Stimulated activated CD8-positive, alpha-beta memory T cell treated with anti-CD3 and anti-CD28 coated beads, Interleukin-2, amount 100 ng/mL, for 48 hours (primary cell): ENCODE results near the gene KRTAP5-6.

ENCODE experiments used
- DNase-seq, 2 donors: peaks; one replicate each; pipeline ENCODE4 v3.0.0-alpha.2; 2020; ENCODE audit warnings: low read depth in 2 of 2

The KRTAP5-6 gene, protein sequence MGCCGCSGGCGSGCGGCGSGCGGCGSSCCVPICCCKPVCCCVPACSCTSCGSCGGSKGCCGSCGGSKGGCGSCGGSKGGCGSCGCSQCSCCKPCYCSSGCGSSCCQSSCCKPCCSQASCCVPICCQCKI

DNA sequence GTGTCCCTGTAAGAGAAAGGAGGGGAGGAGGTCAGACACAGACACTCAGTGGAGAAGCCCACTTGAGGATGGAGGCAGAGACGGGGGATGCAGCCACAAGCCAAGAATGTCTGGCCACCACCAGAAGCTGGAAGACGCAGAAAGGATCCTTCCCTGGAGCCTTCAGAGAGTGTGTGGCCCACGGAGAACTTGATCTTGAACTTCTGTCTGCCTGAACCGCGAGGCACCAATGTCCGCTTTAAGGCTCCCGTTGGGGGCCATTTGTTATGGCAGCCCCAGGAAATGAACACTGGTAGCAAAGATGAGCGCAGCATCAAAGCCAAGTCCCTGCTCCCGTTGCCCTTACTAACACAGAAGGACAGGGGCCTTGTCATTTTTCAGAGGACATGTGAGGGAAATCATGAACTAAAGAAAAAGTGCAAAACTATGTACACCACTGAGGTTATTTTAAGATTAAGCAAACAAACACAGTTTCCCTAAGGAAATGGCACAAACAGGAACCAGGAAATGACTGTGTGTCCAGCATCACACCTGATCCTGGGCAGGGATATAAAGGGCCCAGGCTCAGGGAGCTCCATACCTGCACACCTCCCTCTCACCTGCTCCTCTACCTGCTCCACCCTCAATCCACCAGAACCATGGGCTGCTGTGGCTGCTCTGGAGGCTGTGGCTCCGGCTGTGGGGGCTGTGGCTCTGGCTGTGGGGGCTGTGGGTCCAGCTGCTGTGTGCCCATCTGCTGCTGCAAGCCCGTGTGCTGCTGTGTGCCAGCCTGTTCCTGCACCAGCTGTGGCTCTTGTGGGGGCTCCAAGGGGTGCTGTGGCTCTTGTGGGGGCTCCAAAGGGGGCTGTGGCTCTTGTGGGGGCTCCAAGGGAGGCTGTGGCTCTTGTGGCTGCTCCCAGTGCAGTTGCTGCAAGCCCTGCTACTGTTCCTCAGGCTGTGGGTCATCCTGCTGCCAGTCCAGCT lies at the start of gene KRTAP5-6:
Gene KRTAP5-6, plus strand, starts transcription at position 588 of the 963 bp plus-strand sequence. Its CDS starts 51 bp downstream, at position 639.
- no peak for DNase-seq

DNA sequence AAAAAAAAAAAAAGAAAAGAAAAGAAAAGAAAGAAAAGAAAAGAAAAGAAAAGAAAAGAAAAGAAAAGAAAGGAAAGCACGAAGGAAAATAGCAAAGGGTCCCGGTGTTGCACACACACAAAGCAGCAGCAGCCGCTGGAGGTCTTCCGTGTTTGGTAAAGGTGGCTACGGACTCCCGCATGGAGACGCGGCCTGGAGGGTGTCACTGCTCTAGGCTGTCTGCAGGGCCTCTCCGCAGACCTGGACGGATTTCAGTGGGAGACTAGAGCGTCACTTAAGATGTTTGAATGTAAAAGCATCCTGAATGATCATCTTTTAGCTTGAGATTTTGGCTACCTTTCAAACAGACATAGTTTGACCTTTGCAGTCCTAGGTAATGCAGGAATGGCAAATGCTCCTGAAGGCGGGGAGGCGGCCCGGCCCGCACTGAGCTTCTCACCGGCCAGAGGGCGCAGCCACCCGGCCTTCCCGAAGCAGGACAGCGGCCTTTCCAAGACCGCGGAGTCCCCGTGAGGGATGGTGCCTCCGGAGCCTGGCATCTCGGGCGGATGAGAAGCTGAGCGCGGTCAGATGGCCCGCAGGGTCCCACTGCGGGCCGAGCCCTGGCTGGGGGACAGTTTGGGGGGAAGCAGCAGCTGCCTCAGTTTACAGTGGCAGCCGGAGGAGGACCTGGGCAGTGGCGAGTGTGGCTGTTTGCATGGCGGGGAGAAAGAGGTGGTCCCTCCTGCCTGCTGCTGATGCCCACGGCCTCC lies 48.9 kb upstream of the KRTAP5-6 start:
- DNase-seq, result no peak

DNA sequence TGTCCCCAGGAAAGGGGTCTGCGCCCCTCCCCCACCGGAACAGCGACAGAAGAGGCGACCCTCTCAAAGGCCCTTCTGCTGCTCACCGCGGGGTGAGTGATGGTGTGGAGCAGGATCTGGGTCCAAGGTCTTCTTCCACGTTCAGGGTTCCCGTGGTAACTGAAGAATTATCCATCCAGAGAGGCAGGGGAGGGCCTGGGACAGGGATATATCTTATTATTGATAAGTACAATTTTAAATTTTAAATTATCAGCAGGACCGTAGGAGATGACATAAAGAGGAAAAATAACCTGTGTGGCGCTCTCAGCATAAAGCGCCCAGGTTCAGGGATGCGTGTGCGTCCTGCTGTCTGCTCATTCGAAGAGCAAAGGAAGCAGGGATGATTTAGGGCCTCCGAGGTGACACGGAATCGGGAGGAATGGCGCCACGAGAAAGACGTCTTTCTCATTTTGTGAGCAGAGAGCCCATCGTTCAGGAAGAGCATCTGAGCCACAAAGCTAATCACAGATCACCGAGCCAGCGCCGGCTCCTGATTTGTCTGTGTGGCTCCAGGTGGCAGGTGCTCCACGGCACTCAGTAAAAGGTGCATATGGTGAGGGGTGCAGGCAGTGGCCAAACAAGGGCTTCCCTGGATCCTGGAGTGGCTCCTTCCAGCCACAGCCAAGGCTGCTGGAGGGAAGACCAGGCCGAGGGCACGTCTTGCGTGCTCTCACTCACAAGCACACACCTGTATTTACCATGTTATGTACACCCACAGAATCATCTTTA lies 48.2 kb upstream of the KRTAP5-6 start:
- no peak for DNase-seq

DNA sequence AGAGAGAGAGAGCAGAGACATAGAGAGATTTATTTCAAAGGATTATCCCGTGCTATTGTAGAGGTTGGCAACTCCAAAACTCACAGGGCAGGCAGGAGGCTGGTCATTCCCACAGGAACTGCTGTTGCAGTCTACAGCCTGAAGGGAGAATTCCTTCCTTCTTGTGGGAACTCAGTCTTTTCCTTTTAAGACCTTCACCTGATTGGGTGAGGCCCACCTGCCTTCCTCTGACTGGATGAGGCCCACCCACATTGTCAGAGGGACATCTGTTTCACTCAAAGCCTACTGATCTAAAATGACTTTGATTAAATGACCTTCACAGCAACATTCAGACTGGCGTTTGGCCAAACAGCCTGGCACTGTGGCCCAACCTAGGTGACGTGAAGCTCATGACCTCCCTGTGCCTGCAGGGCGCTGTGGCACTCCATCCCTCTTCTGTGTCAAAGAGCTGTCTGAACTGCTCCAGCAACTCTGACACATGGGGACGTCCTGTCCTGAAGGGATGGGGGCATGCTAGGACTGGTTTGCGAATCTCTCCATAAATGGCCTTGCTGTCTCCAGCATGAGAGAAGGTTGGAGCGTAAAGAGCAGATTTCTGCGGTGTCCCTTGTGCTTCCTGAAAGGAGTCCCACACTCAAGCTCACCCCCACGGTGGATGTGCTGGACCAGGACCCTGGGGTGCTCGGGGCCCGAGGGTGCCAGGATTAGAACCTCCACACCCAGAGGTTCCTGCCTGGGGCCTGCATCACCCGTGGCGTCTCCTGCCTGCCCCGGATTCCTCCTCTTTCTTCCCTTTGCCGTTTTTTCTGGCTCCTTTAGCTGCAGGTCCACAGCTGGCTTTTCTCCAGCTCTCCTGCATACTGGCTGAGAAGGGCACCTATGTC lies 46.7 kb upstream of the KRTAP5-6 start:
- no peak for DNase-seq

DNA sequence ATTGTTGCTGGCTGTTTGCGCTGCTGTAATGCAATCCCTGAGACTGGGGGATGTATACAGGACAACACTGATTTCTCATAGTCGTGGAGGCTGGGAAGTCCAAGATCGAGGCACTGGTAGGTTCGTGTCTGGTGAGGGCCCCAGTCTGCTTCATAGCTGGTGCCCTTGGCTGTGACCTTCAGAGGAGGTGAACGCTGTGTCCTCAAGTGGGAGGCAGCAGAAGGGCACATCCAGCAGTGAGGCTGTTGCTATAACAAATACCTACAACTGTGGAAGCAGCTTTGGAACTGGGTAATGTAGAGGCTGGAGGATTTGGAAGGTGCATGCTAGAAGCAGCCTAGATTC lies 46.1 kb upstream of the KRTAP5-6 start:
- no peak for DNase-seq

DNA sequence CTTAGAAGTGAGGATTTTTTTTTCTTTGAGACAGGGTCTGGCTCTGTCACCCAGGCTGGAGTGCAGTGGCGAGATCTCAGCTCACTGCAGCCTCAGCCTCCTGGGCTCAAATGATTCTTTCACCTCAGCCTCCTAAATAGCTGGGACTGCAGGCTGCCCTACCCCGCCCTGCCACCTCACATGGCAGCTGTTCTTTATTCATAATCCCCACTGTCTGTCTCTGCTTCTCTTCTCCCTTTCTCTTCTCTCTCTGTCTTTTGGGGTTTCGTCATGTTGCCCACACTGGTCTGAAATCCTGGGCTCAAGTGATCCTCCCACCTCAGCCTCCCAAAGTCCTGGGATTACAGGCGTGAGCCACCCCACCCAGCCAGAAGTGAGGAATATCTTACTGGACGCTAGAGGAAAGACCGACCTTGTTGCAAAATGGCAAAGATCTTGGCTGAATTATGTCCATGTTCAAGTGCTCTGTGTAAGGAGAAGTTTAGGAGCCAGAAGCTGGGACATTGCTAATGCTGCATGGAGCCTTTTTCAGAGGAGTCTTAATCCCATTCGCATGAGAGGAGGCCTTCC lies 45.5 kb upstream of the KRTAP5-6 start:
- DNase-seq, result no peak

DNA sequence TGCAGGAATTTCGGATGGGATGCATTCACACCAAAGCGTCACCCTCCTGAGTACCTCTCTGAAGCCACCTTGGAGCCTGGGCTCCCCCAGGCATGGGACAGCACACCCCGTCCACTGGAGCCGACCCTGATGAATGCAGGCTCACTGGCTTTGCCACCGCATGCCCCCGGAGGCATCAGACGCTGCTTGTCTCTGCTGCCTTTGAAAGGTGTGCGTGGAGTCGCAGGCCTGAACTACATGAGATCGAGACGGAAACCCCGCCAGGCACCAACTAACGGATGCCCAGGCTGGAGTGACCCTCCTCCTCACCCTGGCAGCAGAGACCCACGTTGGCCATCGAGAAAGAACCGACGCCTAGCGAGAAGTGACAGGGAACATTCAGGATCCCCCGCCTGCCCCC lies 45.0 kb upstream of the KRTAP5-6 start:
- no peak for DNase-seq

DNA sequence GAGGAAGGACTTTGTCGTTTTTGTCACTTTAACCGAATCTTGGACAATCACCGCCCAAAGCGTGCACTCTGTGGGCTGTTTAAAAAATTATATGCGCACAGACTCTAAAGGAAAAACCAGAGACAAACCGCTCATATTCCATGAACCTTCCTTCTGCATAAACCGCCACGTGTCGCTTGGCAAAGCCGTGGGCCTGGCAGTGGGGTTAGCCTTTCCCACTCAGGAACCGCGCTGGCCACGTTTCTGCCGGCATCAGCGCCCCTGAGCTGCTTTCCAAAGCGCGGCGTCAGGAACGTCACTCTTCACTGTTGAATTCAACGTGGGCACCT lies 44.6 kb upstream of the KRTAP5-6 start:
- no peak for DNase-seq

DNA sequence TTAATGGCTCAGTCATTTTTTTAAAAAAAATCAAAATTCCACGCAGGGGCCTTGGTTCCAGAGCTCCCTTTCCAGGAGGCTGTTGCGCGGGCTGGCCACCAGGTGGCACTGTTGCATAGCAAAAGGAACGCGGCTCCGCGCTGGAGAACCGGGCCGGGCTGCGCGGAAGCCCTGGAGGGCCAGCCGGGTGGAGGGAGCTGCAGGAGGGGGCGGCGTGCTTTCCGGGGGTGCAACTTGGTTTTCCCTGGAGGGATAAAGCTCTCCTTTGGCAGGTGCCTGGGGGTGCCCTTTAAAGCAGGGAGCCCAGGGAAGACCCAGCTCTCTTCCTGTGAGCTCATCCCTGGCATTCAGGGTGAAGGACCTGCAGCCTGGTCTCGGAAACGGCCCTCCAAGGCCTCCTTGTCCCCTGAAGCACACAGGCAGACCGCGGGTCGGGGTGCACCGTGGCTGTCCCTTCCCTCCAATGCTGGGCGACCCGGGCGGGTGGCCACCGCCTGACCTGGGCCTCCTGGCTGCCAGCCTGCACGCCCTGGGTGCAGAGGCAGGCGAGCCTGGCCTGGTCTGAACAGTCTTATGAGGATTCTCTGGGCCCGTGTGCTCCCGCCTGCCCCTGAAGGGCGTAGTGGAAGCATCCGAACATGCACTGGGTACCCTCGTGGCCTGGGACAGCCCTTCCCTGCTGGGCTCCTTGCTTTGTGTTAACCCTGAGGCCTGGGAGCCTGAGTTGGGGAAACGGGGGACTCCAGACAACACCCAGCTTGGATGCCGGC lies 44.0 kb upstream of the KRTAP5-6 start:
- DNase-seq, result peak; percentile 51 to 69

DNA sequence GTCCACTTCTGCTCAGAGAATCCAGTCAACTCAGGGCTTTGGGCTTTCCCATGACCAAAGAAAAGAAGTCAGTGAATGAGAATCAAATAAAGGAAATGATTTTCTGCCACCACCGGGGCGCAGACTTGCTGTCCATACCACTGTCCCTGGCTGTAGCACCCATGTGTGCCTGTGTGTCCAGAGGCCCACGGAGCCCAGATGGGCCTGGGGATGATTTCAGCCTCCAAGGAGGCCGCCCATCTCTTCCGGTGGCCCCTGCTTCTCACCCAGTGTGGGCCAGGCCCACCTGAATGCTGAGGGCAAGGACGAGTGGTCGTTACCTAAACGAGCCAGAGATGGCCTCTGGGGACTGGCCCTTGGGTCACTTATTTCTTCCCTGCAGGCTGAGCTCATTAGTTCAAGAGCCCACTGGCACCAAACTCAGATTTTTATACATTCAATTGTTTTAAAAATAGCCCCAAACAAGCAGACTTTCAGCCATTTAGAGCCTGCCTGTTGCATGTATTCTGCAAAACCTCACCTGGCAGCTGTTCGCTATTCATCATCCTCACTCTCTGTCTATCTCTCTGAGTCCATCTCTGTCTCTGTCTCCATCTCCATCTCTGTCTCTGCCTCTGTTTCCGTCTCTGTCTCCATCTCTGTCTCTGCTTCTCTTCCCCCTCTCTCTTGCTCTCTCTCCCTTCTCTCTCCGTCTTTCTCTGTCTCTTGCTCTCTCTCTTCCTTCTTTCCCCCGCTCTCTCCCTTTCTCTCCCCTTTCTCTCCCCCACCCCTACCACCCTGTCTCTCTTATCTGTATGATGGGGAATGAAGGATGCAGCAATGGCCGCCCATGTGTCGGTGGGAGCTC lies 43.2 kb upstream of the KRTAP5-6 start:
- DNase-seq, result no peak

DNA sequence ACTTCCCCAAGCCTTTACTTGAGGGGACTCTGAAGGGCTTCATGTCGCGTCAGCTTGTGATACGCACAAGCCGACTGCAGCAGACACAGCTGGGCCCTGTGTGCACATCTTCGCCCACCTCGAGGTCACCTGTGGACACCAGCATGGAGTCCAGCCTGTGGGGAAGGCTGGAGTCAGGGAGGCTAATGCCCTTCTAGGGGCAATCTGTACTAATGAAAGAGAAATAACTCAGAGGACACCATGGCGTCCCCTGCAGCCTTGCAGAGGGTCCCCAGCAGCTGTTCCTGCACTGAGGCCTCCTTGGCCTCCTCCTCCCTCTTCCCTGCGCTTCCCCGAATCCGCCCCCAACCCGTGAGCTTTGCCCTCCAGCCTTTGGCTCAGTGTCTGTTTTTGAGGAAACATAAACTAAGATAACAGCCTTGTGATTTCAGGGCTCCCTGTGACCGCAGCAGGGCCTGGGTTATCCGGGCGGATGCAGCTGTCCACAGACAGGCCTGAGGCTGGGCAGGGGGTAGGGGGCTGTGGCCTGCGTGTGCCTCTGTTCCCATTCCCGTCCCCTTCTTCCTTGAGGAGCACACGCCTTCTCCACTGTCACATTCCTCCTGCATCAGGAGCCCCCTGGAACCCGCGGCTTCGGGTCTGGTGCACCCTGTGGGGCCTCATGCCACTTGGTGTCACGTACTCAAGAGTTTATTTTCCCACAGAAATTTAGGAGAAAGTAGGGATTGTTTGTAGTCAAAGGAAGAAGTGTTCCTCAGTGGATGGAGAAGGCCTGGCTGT lies 42.4 kb upstream of the KRTAP5-6 start:
- no peak for DNase-seq

DNA sequence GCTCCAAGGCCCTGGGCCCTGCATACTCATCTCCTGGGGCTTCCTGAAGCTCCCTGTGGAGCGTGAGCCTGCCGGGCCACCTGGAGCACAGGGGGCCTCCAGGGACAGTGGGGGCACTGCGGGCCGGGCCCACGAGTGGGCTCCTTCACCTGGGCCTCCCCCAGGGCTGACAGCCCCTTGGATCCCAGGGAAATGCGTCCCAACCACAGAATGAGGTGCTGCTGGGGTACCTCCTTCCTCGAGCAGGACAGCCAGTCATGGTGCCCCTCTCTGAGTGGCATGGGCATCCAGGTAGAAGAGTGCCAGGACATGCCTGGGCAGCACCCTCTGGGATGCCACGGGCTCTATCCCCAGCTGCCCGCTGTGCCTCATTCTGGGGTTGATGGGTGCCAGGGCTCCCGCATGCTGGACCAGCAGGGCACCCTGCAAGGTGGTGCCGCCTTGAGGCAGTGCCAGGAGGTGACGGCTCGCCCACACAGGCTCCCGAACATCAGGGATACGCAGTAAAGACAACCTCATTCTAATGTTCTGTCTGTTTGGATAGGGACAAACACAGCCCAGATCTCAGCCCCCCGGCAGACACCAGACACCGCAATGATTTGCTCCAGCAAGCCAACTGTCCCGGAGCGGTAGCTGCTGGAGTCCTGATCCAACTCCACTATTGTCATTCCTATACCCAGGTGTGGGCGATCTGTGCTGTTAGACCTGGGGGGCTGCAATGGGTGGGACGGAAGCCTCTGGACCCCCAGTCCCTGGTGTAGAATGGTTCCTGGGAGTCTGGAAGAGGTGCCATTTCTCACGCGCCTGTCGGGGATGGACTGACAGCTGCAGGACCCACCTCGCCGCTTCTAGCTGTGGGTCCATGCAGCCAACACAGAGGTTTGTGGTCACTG lies 41.6 kb upstream of the KRTAP5-6 start:
- no peak for DNase-seq

DNA sequence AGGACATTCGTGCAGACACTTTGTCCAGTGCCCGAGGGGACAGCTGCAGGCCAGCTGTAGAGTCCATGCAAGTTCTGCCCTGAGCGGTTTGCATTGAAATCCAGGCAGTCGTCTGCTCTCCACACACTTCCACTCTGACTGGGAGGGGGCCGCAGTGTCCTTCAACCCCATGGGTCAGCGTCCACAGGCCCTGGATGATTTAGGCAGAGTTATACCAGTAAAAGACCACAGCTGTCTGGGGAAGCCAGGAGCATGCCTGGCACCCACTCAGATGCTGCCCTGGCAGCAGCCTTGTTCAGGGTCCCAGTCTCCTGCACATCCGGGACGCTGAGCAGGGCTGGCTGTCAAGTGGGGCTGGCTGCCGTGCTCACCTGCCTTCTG lies 40.9 kb upstream of the KRTAP5-6 start:
- no peak for DNase-seq

DNA sequence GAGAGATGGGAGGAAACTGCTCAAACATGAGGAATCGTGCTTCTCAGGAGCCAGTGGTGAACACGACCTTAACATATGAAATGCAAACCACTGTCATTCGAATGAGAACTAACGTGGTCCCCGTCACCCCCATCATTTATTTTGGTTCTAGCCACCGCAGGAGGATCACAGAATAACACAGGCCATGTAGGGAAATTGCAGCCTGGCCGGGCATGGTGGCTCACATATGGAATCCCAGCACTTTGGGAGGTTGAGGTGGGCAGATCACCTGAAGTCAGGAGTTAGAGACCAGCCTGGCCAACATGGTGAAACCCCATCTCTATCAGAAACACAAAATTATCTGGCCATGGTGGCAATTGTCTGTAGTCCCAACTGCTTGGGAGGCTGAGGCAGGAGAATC lies 40.3 kb upstream of the KRTAP5-6 start:
- DNase-seq, result no peak

DNA sequence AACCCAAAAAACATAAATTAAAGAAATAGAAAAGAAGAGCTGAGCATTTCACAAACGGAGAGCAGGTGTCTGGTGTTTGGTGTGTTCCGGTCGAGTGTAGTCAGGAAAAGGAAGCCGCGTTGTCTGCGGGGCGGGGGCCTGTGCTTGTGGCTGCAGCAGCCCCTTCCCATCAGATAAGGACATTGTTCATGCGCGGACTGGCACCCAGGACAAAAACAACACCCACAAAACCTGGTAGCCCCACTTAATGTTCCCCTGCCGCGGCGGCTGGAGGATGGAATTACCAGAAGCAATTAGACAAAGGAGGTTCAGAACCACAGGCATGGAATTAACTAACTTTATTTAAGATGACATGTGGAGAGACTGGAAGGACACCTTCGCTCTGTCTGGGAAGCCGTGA lies 37.5 kb upstream of the KRTAP5-6 start:
- no peak for DNase-seq

DNA sequence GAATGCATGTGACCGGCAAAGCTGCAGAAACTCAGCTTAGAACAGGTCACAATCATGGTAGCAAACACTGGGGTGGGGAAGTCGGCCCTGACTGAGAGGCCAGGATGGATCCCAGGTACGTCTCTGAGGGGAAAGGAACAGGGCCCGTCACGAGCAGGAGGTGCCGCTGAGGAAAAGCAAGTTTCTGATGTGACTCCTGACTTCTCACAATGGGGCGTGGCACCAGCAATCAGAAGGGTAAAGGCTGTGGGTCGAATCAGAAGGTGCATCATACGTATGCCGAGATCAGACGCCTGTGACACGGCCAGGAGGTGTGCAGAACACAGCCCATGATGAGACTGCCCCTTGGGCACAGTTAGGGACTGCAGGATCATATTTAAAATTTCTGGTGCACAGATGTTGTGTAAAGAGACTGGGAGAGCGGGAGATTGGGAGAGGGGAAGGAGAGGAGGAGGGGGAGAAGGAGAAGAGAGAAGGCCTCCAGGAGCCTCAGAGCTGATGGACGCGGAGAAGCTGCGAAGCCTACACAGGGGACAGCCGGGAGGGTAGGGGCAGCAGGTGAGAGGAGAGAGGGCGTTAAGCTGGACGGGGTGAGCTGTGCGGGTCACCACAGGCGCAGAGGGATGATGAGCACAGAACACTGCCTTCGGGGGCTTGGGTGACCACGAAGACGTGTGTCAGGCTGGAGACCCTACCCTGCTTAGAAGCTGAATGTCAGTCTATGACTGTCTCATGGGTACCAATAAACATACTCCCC lies 36.7 kb upstream of the KRTAP5-6 start:
- no peak for DNase-seq
